HG03064 (cell line): ENCODE data around the gene REEP3.
"Not testable (repeated sequence)": the region's sequence is repeated elsewhere in the genome, so short reads cannot be mapped to it uniquely, and the experiment has no call there.

Experiments
- ATAC-seq: cut with Tn5 transposase; IDR thresholded peaks from one replicate; pipeline ENCODE4 v1.9.1; 2021; ENCODE audit warnings: low read depth; ENCODE audit not compliant: unreplicated experiment

Gene REEP3

DNA sequence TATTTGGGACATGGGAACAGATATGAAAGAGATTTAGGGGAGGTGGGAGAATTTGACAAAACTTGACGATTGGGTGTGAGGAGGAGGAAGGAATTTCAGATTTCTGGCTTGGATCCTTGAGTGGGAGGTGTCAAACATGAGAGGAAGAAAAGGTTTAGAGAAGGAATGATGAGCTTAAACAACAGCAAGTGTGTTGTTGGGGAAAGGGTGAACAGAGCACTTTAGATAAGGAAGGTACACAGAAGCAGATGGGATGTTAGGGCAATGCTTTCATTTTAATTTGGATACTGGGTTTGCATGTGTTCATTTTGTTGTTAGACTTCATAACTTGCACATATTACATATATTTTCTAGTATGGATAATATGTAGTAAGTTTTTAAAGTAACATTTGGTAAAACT, 23.2 kb downstream of the REEP3 start:
- no peak for ATAC-seq

DNA sequence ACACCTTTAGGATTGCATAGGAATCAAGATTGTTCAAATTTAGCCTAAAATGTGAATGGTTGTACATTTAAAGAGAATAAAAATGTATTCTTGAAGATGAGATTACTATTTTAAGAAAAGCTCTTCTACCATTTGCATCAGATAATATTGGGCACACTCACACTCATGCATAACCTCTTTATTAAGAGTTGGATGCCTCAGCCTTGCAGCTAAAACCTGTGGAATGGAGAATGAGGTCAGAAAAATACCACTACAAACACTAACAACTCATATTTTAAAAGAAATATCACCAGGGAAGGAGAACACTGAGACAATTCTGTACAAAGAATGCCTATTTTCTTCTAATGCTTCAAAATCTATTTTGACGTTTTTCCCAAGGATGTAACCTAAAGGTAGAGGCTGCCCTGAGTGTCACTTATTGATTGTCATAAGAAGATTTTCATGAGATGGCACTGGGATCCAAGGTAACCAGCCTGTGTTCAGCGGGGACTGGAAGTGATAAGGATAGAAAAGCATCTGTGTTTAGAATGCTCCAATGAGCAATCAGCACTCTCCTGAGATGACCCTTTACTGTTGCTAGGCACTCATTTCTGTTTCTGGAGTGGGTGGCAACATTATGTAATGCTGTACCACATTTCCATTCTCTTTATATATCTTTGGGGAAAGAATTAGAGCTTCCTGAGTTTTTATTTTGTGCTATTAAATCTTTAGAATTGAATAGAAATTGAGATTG, 26.6 kb downstream of the REEP3 start:
- no peak for ATAC-seq

DNA sequence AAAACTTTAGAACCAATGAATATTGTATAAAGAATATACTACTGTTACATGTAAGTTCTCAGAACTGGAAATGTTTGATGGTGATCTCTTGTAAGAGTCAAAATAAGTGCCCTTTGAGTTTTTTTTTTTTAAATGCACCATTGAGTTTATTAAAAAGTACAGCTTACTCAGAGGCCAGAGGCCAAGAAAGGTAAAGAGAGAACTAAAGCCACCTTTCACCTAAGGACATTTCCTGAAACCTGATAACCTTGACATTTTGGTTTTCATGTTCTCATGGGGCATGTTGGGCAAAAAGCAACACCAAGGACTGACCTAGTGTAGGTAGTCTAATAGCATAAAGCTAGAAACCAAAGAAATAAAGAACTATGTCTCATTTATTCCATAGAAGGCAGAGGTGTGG, 27.7 kb downstream of the REEP3 start:
- ATAC-seq, result no peak

DNA sequence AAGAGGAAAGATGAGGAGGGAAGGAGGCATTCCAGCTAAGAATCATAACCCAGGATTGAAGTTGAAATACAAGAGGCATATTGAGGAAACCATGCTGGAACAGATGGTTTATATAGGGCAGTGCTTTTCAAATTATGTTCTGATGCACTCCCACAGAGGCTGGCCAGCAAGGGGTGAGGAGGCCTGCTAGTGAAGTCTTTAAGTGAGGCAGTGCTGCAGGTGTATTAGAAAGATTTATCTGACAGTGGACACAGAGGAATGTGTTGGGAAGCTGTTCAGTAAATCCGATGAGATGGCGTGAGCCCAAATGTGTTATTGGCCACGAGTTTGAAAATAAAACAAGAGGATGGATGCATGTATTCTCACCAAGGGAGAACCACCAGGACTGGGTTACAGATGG, 28.6 kb downstream of the REEP3 start:
- no peak for ATAC-seq

DNA sequence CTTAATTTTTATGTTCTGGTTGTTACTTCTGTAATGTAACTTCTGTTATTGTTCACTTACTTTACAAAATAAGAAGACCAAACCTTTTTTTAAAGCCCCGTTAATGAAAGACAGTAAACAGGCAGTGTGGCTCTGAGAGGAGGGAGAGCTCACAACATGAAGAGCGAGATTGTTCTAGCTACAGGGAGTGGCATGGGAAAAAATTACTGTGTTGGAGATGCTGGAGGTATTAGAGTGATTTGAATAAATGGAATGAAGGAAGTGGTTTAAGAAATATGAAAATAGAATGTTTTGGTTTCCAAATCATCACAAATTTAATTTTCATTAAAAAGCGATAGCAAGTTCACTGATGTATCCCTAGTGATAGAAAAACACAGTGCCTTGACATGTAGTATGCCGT, 31.8 kb downstream of the REEP3 start:
- ATAC-seq, result no peak

DNA sequence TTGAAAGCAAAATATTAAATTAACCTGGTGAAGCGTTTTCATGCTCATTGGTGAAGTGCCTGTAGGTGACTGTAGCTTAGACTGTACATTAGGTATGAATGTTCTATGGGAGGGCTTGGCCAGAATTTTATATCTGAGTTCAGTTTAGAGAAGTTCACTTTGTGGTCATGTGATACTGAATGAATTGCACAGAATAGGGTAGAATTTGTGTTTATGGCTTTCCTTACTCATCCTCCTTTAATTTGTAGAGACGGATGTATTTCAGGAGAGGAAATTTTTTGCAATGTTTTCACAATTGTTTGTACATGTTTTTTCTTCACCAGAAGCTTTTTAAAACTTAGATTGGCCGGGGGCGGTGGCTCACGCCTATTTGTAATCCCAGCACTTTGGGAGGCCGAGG, 32.3 kb downstream of the REEP3 start:
- no peak for ATAC-seq

DNA sequence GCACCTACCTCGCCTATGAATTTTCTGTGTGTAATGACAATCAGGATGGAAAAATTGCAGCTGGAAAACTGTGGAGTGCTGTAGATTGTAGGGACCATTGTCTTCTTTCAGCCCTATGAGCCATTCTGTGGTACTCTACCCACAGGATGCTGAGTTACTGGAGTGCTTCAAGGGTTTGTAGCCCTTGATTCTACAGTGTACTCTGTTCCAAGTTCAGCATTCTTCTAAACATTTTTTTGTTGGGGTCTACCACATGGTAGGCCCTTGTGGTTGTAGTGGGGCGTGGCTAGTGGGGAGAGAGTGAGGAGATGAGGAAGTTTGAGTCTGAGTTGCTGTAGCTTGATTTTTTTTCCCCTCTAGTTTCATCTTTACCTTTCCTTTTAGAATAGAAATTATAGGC, 33.5 kb downstream of the REEP3 start:
- ATAC-seq, result peak; percentile 65

DNA sequence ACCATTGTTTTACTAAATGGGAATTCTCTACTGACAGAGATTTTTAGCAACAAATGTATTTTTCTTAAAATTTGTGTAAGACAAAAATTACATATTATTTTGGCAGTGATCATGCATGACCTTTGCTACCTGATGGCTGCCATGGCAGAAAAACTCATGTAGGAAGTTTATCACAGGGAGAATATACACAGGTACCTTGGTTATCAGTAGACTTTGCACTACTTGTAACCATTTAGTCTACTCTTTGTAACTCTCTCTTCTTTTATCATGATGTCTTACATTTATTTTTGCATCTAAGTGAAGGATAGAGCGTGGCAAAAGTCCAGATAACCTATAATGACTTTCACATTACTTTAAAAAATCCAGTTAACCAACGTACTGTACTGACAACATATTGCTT, 34.1 kb downstream of the REEP3 start:
- ATAC-seq, result no peak

DNA sequence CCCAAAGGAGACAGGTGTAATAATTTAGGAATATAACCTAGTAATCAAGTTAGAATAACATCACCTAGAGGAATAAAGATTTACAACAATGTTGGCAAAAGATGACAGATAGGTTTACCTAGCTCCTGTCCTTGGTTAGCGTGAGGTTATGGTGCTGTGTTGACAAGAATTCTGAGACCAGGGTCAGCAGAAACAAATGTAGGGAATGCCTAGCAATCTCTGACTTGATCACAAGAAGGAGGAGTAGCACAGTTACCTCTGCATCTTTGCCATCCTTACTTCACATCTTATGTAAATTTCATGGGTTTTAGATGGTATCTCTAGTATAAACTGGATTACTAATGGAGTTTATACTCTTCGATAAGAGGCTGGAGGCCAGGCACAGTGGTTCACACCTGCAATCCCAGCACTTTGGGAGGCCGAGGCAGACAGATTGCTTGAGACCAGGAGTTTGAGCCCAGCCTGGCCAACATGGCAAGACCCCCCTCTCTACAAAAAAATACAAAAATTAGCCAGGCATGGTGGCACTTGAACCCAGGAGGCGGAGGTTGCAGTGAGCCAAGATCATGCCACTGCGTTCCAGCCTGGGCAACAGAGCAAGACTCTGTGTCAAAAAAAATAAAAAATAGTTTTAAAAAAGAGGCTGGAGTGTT, 37.1 kb downstream of the REEP3 start:
- no peak for ATAC-seq

DNA sequence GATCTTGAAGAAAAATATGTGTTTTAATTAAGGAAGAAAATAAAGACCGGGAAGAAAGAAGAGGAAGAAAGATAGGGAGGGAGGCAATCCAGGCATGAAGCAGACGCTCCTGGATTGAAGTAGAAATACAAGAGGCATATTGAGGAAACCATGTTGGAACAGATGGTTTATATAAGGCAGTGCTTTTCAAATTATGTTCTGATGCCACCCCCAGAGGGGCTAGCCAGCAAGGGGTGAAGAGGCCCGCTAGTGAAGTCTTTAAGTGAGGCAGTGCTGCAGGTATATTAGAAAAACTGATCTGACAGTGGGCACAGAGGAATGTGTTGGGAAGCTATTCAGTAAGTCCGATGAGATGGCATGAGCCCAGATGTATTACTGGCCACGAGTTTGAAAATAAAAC, 40.1 kb downstream of the REEP3 start:
- no peak for ATAC-seq

DNA sequence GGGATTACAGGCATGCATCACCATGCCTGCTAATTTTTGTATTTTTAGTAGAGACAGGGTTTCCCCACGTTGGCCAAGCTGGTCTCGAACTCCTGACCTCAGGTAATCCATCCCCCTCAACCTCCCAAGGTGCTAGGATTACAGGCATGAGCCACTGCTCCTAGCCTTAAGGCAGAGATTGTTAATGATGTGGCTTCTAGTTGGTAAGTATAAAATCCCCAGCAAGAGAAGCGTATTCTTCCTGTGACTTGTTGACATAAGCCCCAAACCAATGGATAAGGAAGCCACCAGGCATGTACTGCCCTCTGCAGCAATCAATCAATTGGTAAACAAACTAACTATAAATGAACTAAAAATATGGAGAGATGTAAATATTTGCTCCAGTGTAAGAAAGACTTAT, 41.2 kb downstream of the REEP3 start:
- ATAC-seq, result no peak

DNA sequence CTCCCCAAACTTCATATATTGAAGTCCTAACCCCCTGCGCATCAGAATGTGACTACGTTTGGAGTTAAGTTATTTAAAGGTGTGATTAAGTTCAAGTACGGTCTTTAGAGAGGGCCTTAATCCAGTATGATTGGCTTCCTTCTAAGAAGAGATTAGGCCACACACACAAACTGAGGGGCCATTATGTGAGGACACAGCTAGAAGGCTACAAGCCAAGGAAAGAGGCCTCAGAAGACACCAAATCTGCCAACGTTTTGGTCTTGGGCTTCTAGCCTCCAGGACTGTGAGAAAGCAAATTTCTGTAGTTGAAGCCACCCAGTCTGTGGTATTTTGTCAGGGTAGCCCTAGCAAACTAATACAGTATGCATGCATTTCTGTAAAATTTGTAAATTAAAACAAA, 41.7 kb downstream of the REEP3 start:
- no peak for ATAC-seq

DNA sequence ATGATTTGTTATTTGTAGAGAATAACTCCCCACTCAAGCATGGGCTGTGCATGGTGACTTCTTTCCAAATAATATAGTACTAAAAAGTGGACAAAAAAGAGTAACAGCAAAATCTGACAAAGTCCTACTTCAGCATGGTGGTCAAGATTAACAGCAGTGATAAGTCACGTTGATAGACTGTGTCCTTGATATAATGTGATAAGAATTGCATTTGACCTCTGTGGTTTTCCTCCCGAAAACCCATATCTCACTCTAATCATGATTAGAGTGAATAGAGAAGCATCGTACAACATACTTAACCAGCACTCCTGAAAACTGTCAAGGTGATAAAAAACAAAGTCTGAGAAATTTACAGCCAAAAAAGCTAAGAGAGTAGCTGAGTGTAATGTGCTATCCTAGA, 42.4 kb downstream of the REEP3 start:
- no peak for ATAC-seq

DNA sequence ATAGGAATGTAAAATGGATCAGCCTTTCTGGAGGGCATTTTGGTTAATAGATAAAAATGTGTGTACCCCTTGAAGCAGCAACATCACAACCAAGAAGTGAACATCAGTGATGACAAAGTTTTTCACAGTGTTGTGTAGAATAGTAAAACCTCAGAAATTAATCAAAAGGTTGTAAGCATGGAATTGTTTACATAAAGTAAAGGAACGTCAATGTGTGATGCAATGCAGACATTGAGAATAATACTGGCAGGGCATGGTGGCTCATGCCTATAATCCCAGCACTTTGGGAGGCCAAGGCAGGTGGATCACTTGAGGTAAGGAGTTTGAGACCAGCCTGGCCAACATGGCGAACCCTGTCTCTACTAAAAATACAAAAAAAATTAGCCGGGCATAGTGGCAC, 43.5 kb downstream of the REEP3 start:
- ATAC-seq, result not testable (repeated sequence)

DNA sequence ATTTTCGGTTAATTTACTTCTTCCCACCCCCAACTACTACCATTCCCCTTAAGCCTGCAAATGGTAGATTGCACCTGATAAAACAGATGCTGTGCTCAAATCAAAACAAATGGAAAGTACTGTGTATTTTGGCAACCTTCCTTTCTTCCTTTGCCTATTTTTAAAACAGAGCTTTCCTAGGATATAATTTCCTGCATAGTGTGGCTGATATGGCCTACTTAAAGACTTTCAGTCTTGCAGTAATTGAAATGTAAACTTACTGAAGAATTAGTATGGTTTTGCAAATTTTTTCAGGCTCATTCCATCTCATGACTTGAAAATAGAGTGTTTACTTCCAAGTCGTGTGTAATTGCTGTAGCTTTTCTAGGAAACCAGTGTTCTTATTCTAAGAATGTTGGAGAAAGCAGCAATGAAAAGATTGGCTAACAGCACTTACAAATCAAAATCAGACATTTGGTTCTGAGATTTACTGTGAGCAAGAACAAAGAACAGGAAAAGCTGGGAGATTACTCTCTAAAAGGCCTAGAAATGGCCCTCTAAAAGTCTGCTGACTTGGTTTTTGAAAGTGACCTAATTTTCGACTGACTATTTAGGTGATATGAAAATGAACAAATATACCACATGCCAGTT, 52.0 kb downstream of the REEP3 start:
- no peak for ATAC-seq

DNA sequence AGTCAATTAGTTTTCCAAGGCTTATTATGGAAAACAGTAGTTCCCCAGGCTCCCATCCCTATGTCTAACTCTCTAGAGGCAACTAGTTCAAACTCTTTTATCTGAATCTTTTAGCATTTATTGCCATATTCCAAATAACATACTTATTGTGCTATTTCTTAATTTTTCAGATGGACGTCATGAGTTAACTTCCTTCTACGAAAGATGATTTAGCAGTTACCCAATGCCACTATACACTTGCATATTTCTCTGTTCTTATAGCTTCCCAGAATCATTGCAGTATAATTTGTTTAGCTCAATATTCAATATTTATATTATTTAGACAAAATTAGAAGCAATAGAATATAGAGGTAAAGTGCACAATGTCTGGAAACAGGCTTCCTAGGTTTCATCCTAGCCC, 52.8 kb downstream of the REEP3 start:
- no peak for ATAC-seq

DNA sequence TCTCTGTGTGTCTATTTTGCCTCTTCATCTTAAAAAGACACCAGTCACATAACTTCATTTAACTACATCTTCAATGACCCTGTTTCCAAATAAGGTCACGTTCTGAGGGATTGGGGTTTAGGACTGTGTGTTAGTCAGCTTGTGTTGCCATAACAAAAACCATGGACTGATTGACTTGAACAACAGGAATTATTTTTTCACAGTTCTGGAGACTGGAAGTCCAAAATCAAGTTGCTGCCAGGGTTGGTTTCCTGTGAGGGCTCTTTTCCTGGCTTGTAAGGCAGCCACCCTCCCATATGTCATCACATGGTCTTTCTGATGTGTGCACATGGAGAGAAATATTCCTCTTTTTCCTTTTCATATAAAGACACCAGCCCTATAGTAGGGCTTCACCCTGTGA, 55.3 kb downstream of the REEP3 start:
- no peak for ATAC-seq

DNA sequence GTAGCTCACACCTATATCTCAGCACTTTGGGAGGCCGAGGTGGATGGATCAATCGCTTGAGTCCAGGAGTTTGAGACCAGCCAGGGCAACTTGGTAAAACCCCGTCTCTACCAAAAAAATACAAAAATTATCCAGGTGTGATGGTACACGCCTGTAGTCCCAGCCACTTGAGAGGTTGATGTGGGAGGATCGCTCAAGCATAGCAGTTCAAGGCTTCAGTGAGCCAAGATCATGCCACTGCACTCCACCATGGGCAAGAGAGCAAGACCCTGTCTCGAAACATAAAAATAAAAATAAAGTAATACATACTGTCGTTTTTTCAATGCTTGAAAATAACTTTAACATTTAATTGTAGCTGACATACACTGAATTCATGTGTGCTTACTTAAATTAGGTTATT, 57.3 kb downstream of the REEP3 start:
- no peak for ATAC-seq

DNA sequence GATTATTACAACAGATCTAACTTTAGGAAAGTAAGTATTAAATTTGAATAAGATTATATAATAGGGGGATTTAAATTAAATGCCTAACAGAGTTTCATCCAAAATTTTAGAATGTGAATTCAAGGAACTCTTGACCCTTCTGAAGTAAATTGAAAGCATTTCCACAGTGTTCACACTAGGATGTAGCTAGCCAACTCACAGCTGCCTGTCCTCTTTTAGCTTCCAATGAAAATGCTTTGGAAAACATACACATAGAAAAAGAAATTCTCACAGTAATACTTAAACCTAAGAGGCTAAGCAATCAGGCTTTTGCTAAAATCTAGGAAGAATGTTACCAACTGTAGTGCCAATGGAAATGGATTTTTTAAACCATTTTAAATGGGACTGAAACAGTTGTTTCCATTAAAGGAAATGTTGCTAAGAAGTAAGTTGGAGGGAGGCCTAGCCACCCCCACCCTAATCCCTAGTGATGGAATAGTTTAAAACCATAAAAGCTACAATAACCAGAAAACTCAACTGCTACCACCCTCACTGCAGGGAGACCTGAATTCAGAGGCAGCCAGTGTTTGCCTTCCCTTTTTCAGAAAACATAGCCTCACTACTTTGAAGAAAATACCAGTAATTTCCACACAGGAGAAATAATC, 58.3 kb downstream of the REEP3 start:
- ATAC-seq, result no peak

DNA sequence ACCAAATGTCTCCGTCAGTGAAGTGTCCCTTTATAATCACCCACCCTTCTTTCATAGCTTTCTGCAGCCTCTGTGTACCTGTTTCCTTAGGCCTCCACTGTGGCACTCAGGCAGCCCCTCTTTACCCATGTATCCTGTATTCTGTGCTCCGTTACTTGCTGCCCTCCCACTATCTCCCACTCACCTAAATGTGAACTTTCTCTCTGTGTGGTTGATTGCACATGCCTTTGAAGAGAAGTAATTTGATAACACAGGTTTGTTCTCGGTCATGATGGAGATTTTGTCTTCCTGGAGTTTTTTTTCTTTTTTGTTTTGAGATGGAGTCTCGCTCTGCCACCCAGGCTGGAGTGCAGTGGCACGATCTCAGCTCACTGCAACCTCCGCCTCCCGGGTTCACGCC, 61.5 kb downstream of the REEP3 start:
- no peak for ATAC-seq

DNA sequence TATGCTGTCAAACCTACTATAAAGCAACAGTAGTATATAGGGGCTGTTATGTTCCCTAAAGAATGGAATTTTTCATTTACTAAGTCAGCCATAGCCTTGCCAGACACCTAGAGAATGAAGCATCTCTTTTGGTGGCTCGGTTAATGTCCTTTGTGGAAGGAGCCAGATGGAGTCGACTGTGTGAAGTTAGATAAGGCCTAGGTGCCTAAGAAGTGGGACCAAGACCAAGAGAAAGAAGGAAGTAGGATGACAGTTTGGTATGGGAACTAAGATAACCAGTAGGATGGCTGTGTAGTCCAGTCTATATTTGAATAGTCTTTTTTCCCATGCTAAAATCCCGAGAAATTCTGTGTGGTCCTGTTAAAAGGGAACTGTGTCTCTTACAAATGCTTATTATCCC, 62.2 kb downstream of the REEP3 start:
- no peak for ATAC-seq
